ENCODE measurements around the gene CENPM. TPM values are rescaled to one million over a fixed set of nuclear protein-coding genes. Genes with fewer than 3 reads are reported as not detected.

Gene CENPM
- total and polyA plus RNA-seq, 3 experiments from 2014 or later, result 19.2 to 77.5 (median 73.2) TPM

DNA sequence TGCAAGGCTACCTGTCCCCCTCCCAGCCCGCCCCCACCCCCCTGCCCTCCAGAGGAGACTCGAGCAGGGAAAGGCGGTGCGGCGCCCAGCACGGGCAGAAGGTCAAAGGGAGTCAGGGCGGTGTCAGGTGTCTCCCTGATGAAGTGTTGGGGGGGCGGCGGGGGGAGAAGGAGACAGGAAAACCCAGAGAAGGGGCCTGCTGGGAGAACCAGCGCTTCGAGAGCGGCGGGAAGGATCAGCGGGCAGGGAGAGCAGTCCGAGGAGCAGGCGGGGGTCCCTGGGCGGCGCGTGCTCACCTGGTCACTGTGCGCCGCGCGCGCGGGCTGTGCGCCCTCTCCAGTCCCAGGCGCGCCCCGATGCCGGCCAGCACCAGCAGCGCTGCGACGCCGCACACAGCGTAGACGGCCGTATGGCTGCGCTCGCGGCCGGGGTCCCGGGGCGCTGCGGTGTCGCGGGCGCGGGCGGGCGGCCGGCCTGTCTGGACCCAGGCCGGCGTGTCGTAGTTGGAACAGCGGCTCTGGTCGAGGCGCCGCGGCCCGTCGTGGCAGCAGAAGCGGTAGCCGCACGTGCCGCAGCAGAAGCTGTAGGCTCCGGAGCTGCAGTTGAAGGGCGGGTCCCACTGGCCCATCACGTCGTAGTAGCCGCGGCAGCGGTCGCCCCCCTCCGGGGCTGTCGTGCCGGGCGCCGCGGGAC is 33.0 kb downstream of the CENPM start:
- Mint-ChIP-seq H3K36me3 (no peaks in the 10 kb centered on the region), H3K27me3 (peaks cover 26 to 32% of the 10 kb centered on the region in 2 donors), H3K27ac (no peak overlapping the region), H3K4me3 (peak overlapping the region in 2 of 7 donors; percentile 37 to 68), H3K4me1 (peaks cover 11 to 35% (median 18%) of the 10 kb centered on the region in 3 donors), H3K9me3 (no peaks in the 10 kb centered on the region)
- Histone ChIP-seq H3K9me3 (ENCODE audit: low read length) (no peaks in the 10 kb centered on the region), H3K27ac (ENCODE audit: low read depth, low read length) (no peak overlapping the region), H3K27me3 (ENCODE audit: insufficient read depth, low read length, poor library complexity, severe bottlenecking) (peaks cover 47% of the 10 kb centered on the region), H3K36me3 (ENCODE audit: insufficient read depth, low read length) (no peaks in the 10 kb centered on the region), H3K4me1 (ENCODE audit: insufficient read depth, low read length) (peaks cover 31% of the 10 kb centered on the region), H3K4me3 (ENCODE audit: low read length) (no peak overlapping the region)
- DNase-seq, result no peak
- ChIA-PET CTCF (interaction anchor here (3.2 kb wide), 1 partner anchor 12 kb away, joined by 16 read pairs; the partner anchor contains the start of gene TNFRSF13C), POLR2A (interaction anchor here (1.4 kb wide), 1 partner anchor 11 kb away, joined by 4 read pairs; no protein-coding TSS in a partner anchor)

DNA sequence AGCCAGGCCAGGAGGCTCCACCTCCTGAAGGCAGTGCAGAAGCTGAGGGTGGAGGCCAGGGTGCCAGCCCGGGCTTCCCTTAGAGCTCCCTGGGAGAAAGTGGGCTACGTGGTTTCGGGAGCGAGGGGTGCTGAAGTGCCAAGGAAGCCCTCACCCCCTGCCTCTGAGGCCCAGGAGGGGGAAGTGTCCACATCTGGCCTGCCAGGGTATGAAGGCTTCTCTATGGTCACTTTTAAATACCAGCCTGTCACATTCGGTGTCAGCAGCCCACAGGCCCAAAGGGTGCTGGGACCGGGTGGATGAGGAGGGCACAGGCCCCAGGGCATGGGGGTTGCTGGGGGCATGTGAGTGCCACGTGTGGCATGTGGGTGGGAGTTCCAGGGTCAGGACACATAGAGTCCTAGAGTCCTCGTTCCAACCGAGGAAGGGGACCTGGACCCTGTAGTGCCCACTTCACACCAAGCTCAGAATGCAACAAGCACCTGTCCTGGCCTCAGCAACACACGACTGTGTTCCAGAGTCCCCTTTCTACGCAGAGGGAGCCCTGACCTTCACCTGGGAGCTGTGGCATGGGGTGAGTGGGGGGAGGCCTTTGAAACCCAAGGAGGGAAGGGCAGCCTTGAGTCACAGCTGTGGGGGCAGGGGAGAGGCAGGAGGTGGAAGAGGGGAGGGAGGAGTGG is 33.8 kb downstream of the CENPM start:
- no peak overlapping the region for H3K4me3 ChIP-seq (ENCODE audit: low read length)
- CTCF ChIA-PET, result interaction anchor here (3.2 kb wide), 1 partner anchor 13 kb away, joined by 16 read pairs; the partner anchor contains the start of gene TNFRSF13C
- H3K9me3 Mint-ChIP-seq, result no peaks in the 10 kb centered on the region
- H3K27ac Mint-ChIP-seq, result no peak overlapping the region
- H3K36me3 Mint-ChIP-seq, result no peaks in the 10 kb centered on the region
- H3K27me3 ChIP-seq (ENCODE audit: insufficient read depth, low read length, poor library complexity, severe bottlenecking), result peaks cover 48% of the 10 kb centered on the region
- DNase-seq, result no peak
- H3K36me3 ChIP-seq (ENCODE audit: insufficient read depth, low read length), result no peaks in the 10 kb centered on the region
- POLR2A ChIA-PET, result interaction anchor here (0.8 to 1.0 kb wide), 2 partner anchors 13 to 80 kb away, joined by 3 to 4 read pairs; partner anchors contain the start of genes SREBF2 and TNFRSF13C
- no peak overlapping the region for H3K27ac ChIP-seq (ENCODE audit: low read depth, low read length)
- peaks cover 28 to 32% of the 10 kb centered on the region in 2 donors for H3K27me3 Mint-ChIP-seq
- H3K4me3 Mint-ChIP-seq, result peak overlapping the region; percentile 23 to 83 (median 50)
- H3K4me1 ChIP-seq (ENCODE audit: insufficient read depth, low read length), result peaks cover 33% of the 10 kb centered on the region
- no peaks in the 10 kb centered on the region for H3K9me3 ChIP-seq (ENCODE audit: low read length)
- H3K4me1 Mint-ChIP-seq, result peaks cover 19 to 40% (median 23%) of the 10 kb centered on the region in 3 donors

DNA sequence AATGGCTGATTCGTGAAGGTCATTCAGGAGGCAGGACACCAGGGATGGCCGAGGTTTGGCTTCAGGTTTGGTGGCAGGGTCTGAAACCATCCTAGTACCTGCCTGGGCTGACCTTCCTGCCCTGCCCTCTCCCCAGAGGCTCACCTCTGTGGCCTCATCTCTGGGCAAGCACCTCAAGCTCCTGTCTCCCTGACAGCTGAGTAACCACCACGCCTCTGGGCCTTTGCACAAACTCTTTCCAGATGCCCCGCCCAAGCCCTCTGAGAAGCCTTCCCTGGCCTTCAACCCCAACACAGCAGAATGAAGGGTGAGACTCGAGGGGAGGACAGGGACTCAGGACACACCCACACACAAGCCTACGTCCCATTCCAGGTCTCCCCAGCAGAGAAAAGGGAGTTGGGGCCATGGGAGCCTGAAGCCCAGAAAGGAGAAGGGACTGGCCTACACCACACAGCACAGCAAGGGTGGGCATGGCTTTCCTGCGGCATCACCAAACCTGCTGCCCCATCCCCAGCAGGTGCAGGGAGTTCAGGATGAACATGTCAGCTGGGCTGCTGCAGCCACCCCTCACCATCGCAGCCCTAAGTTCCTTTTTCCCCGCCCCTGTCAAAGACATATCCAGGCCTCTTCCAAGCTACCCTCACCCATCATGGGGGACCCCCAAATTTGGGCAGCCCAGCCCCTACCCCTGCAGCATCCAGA is 34.5 kb downstream of the CENPM start:
- peaks cover 28 to 32% of the 10 kb centered on the region in 2 donors for H3K27me3 Mint-ChIP-seq
- Histone ChIP-seq H3K27ac (ENCODE audit: low read depth, low read length) (no peak overlapping the region), H3K4me1 (ENCODE audit: insufficient read depth, low read length) (peaks cover 34% of the 10 kb centered on the region), H3K27me3 (ENCODE audit: insufficient read depth, low read length, poor library complexity, severe bottlenecking) (peaks cover 48% of the 10 kb centered on the region), H3K36me3 (ENCODE audit: insufficient read depth, low read length) (no peaks in the 10 kb centered on the region), H3K9me3 (ENCODE audit: low read length) (no peaks in the 10 kb centered on the region), H3K4me3 (ENCODE audit: low read length) (no peak overlapping the region)
- no peak overlapping the region for H3K27ac Mint-ChIP-seq
- DNase-seq, result no peak
- no peaks in the 10 kb centered on the region for H3K9me3 Mint-ChIP-seq
- H3K4me3 Mint-ChIP-seq, result peak overlapping the region in 4 of 7 donors; percentile 44 to 83 (median 58)
- CTCF ChIA-PET, result interaction anchor here (1.8 to 3.2 kb wide), 2 partner anchors 14 to 28 kb away, joined by 9 to 16 read pairs; partner anchors contain the start of gene TNFRSF13C
- peaks cover 25 to 44% (median 28%) of the 10 kb centered on the region in 3 donors for H3K4me1 Mint-ChIP-seq
- POLR2A ChIA-PET, result interaction anchor here (0.8 to 1.0 kb wide), 2 partner anchors 14 to 80 kb away, joined by 3 to 4 read pairs; partner anchors contain the start of genes SREBF2 and TNFRSF13C
- no peaks in the 10 kb centered on the region for H3K36me3 Mint-ChIP-seq

DNA sequence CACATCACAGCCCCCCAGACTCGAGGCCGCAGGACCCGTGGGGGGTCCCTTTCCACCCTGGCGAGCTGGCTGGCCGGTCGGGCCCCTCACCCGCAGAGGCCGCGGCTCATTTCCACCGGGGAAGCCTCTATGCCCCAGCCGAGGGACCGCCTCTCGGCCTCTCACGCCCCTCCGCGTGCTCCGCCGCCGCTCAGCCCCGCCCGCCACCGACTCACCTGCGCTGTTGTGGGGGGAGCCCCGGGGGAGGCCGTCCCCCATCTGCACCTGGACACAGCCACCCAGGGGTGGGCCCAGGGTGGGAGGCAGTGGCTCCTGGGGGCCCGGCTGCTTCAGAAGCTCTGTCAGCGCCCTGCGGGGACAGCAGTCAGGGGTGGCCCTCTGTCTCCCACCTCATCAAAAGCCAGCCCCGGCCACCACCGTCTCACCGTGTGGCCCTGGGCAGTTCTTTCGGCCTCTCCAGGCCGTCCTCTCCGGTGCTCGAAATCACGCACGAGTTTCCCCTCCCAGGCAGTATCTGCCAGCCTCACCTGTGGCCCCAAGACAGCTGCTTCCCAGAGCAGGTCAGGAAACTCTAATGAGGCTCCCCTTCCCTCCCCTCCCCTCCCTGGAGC is 35.8 kb downstream of the CENPM start:
- Mint-ChIP-seq H3K4me3 (peak overlapping the region; percentile 45 to 90 (median 68)), H3K4me1 (peaks cover 27 to 45% (median 27%) of the 10 kb centered on the region in 3 donors), H3K27ac (peak overlapping the region in 3 of 8 donors; percentile 27 to 65 (median 56)), H3K27me3 (peaks cover 19 to 29% of the 10 kb centered on the region in 2 donors), H3K9me3 (no peaks in the 10 kb centered on the region), H3K36me3 (no peaks in the 10 kb centered on the region)
- no peaks in the 10 kb centered on the region for H3K9me3 ChIP-seq (ENCODE audit: low read length)
- H3K4me1 ChIP-seq (ENCODE audit: insufficient read depth, low read length), result peaks cover 34% of the 10 kb centered on the region
- ChIA-PET POLR2A (interaction anchor here (1.0 kb wide), 1 partner anchor 15 kb away, joined by 4 read pairs; the partner anchor contains the start of gene TNFRSF13C), CTCF (interaction anchor here (1.3 to 3.2 kb wide), 3 partner anchors 15 to 30 kb away, joined by 3 to 16 read pairs (median 9); partner anchors contain the start of gene TNFRSF13C)
- no peaks in the 10 kb centered on the region for H3K36me3 ChIP-seq (ENCODE audit: insufficient read depth, low read length)
- peaks cover 43% of the 10 kb centered on the region for H3K27me3 ChIP-seq (ENCODE audit: insufficient read depth, low read length, poor library complexity, severe bottlenecking)
- DNase-seq, result peak in 2 of 5 donors; percentile 31 to 57
- H3K27ac ChIP-seq (ENCODE audit: low read depth, low read length), result no peak overlapping the region
- no peak overlapping the region for H3K4me3 ChIP-seq (ENCODE audit: low read length)

DNA sequence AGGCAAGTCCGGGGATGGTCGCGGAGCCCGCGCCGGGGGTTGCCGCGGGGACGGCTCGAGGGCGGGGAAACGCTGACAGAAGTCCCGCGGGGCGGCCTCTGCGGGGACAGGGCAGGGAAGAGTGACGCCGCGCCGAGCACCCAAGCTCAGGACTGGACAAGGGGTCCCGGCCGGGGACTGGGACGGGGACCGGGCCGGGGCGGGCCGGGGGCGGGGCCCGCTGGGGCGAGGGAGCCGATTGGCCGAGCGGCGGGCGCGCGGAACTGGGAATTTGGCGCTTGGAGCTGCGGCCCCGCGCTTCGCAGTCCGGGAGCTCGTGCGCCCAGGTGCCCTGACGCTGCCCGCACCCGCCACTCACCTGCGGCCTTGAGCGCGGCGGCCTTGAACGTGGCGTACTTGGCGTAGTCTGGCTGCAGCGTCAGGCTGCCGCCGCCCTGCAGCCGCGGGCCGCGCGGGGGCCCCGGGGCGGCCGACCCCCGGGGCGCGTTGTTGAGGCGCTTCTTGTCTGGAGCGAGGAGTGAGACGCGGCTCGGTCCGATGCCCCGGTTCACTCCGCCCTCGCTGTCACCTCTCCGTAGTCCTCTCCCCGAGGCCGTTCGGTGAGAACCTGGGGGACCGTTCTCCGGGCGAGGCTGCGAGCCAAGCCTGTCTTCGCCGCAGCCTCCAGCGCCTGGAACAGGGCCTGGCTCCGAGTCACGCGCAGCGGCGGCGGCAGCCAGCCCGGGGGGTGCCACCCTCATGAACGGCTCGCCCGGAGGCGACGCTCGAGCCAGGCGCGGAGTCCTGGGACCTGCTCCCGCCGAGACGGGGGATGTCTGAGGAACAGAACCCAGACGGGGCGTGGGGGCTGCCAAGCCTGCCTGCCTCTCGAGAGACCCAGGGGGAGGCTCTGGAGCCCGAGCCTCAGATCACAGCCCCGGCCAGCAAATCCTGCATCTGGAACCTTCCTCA is 36.6 kb downstream of the CENPM start:
- ChIA-PET POLR2A (interaction anchor here (1.0 to 1.6 kb wide), 2 partner anchors 15 to 16 kb away, joined by 4 to 5 read pairs; partner anchors contain the start of gene TNFRSF13C), CTCF (interaction anchor here (1.8 to 3.8 kb wide), 2 partner anchors 16 to 30 kb away, joined by 9 to 18 read pairs; partner anchors contain the start of gene TNFRSF13C)
- peaks cover 36% of the 10 kb centered on the region for H3K27me3 ChIP-seq (ENCODE audit: insufficient read depth, low read length, poor library complexity, severe bottlenecking)
- Mint-ChIP-seq H3K36me3 (peaks cover 0 to 7% (median 0%) of the 10 kb centered on the region in 3 donors), H3K27ac (peak overlapping the region in 2 of 8 donors; percentile 38 to 65), H3K4me3 (peak overlapping the region in 6 of 7 donors; percentile 40 to 71 (median 50)), H3K27me3 (peaks cover 15 to 24% of the 10 kb centered on the region in 2 donors), H3K9me3 (no peaks in the 10 kb centered on the region), H3K4me1 (peaks cover 23 to 39% (median 27%) of the 10 kb centered on the region in 3 donors)
- peaks cover 30% of the 10 kb centered on the region for H3K4me1 ChIP-seq (ENCODE audit: insufficient read depth, low read length)
- peak in 4 of 5 donors; percentile 14 to 62 (median 36) for DNase-seq
- H3K36me3 ChIP-seq (ENCODE audit: insufficient read depth, low read length), result no peaks in the 10 kb centered on the region
- H3K27ac ChIP-seq (ENCODE audit: low read depth, low read length), result no peak overlapping the region
- no peaks in the 10 kb centered on the region for H3K9me3 ChIP-seq (ENCODE audit: low read length)
- no peak overlapping the region for H3K4me3 ChIP-seq (ENCODE audit: low read length)

DNA sequence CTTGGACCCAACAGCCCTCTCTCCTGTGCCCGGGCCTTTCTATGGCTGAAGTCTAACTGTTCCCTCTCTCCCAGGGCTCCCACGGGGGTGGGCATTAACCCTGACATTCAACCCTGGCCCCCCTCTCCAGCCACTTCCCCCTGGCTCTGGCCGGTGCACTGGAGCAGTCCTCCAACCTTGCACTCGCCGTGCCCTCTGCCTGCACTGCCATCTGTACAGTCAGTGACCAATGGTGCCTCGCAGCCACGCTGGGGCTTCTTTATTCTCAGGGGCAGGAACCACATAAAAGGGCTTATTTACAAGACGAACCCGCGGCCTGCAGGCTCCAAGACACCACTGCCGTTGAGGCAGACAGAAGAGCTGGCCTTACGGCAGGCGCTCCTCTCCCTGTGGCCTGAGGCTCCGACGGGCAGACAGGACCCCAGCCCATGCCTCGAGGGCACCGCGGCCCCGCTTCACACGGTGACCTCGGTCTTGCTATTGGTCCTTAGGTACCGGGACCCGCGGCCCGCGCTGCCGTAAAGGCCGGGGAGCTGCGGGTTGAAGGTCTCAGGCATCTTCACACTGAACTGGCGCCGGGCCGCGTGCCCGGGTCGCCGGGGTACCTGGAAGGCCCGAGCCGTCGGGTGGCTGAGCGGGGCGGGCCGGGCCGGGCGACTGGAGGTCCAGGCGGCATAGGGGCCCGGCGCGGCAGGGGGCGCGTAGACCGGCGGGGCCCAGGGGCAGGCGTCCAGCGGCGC is 37.5 kb downstream of the CENPM start:
- H3K36me3 ChIP-seq (ENCODE audit: insufficient read depth, low read length), result no peaks in the 10 kb centered on the region
- Mint-ChIP-seq H3K4me1 (peaks cover 23 to 36% (median 27%) of the 10 kb centered on the region in 3 donors), H3K4me3 (peak overlapping the region in 5 of 7 donors; percentile 43 to 80 (median 67)), H3K9me3 (no peaks in the 10 kb centered on the region), H3K27me3 (peaks cover 15 to 24% of the 10 kb centered on the region in 2 donors), H3K27ac (peak overlapping the region in 3 of 8 donors; percentile 12 to 67 (median 57)), H3K36me3 (peaks cover 0 to 12% (median 0%) of the 10 kb centered on the region in 3 donors)
- H3K4me3 ChIP-seq (ENCODE audit: low read length), result no peak overlapping the region
- H3K9me3 ChIP-seq (ENCODE audit: low read length), result no peaks in the 10 kb centered on the region
- peaks cover 33% of the 10 kb centered on the region for H3K27me3 ChIP-seq (ENCODE audit: insufficient read depth, low read length, poor library complexity, severe bottlenecking)
- CTCF ChIA-PET, result interaction anchor here (3.8 kb wide), 1 partner anchor 16 kb away, joined by 18 read pairs; the partner anchor contains the start of gene TNFRSF13C
- DNase-seq, result no peak
- POLR2A ChIA-PET, result interaction anchor here (1.6 to 2.2 kb wide), 2 partner anchors 16 to 31 kb away, joined by 5 to 11 read pairs; no protein-coding TSS in a partner anchor
- H3K27ac ChIP-seq (ENCODE audit: low read depth, low read length), result no peak overlapping the region
- peaks cover 29% of the 10 kb centered on the region for H3K4me1 ChIP-seq (ENCODE audit: insufficient read depth, low read length)

All from CD8-positive, alpha-beta memory T cell (primary cell).